Glutamatergic neuron (in vitro differentiated cells): Measurements from ENCODE around the gene HSD11B1L. TPM values are rescaled to one million over a fixed set of nuclear protein-coding genes. Genes with fewer than 3 reads are reported as not detected.
A peak's percentile ranks its signal among the peaks of the same experiment; 100 is the strongest.

ENCODE experiments used
- DNase-seq: peaks from one replicate; pipeline ENCODE4 v3.0.0; 2022
- H3K27ac Mint-ChIP-seq: one replicate; pipeline ENCODE4 v1.8.0; 2020; ENCODE audit warnings: mild to moderate bottlenecking, mixed read lengths, inconsistent platforms; ENCODE audit not compliant: unreplicated experiment
- H3K27me3 Mint-ChIP-seq: one replicate; pipeline ENCODE4 v1.8.0; 2020; ENCODE audit warnings: mild to moderate bottlenecking, moderate library complexity, mixed read lengths, inconsistent platforms; ENCODE audit not compliant: unreplicated experiment
- H3K36me3 Mint-ChIP-seq: one replicate; pipeline ENCODE4 v1.8.0; 2020; ENCODE audit warnings: mild to moderate bottlenecking, mixed read lengths, inconsistent platforms; ENCODE audit not compliant: unreplicated experiment
- H3K4me1 Mint-ChIP-seq: one replicate; pipeline ENCODE4 v1.8.0; 2020; ENCODE audit warnings: mild to moderate bottlenecking, low read depth, mixed read lengths, inconsistent platforms; ENCODE audit not compliant: unreplicated experiment
- H3K4me3 Mint-ChIP-seq: one replicate; pipeline ENCODE4 v1.8.0; 2020; ENCODE audit warnings: mild to moderate bottlenecking, mixed read lengths, inconsistent platforms; ENCODE audit not compliant: unreplicated experiment
- H3K9me3 Mint-ChIP-seq: one replicate; pipeline ENCODE4 v1.8.0; 2020; ENCODE audit warnings: mild to moderate bottlenecking, moderate library complexity, mixed read lengths, inconsistent platforms; ENCODE audit not compliant: unreplicated experiment
- CTCF ChIP-seq: fragments of 200-600 bp; sonication (generic); IDR thresholded peaks from one replicate; pipeline ENCODE4 v1.5.0; 2021; ENCODE audit not compliant: partially characterized antibody, unreplicated experiment
- total RNA-seq: library from RNA; stranded (reverse); fragmentation: NEBNext Ultra II Directional; extraction: Animal tissue kit (Norgen Biotek cat#: 25700); gene quantifications from one replicate; pipeline ENCODE4 v1.2.1, GENCODE V29; 2021; ENCODE audit not compliant: unreplicated experiment

Gene HSD11B1L
- total RNA-seq, 1 donor from 2014 or later = 64.4 TPM

GRCh38 chr19:5717215-5717935 is 36.5 kb downstream of the HSD11B1L start:
- Mint-ChIP-seq H3K4me1 (peaks cover 17% of the 10 kb centered on the region), H3K9me3 (peaks cover 16% of the 10 kb centered on the region), H3K27me3 (peaks cover 6% of the 10 kb centered on the region), H3K27ac (peak overlapping the region; percentile 72), H3K4me3 (peak overlapping the region; percentile 71), H3K36me3 (no peaks in the 10 kb centered on the region)
- TF ChIP-seq CTCF = no peak
- DNase-seq = no peak

- H3K36me3 Mint-ChIP-seq = no peaks in the 10 kb centered on the region
- peaks cover 6% of the 10 kb centered on the region for H3K27me3 Mint-ChIP-seq
- H3K9me3 Mint-ChIP-seq = peaks cover 16% of the 10 kb centered on the region
- TF ChIP-seq CTCF = no peak
- DNase-seq = no peak
- peaks cover 17% of the 10 kb centered on the region for H3K4me1 Mint-ChIP-seq
- peak overlapping the region; percentile 87 for H3K4me3 Mint-ChIP-seq
- peak overlapping the region; percentile 87 for H3K27ac Mint-ChIP-seq
These were observed 37.3 kb downstream of the HSD11B1L start for GRCh38 chr19:5718037-5718578.

- H3K27me3 Mint-ChIP-seq = peaks cover 6% of the 10 kb centered on the region
- TF ChIP-seq CTCF = no peak
- no peak for DNase-seq
- H3K4me3 Mint-ChIP-seq = peak overlapping the region; percentile 87
- peaks cover 12% of the 10 kb centered on the region for H3K9me3 Mint-ChIP-seq
- H3K36me3 Mint-ChIP-seq = no peaks in the 10 kb centered on the region
- peak overlapping the region; percentile 87 for H3K27ac Mint-ChIP-seq
- peaks cover 17% of the 10 kb centered on the region for H3K4me1 Mint-ChIP-seq
These were observed 37.9 kb downstream of the HSD11B1L start for GRCh38 chr19:5718579-5719273.

- peaks cover 13% of the 10 kb centered on the region for H3K4me1 Mint-ChIP-seq
- no peak for TF ChIP-seq CTCF
- peaks cover 6% of the 10 kb centered on the region for H3K27me3 Mint-ChIP-seq
- peaks cover 9% of the 10 kb centered on the region for H3K9me3 Mint-ChIP-seq
- H3K36me3 Mint-ChIP-seq = no peaks in the 10 kb centered on the region
- H3K4me3 Mint-ChIP-seq = peak overlapping the region; percentile 87
- peak overlapping the region; percentile 87 for H3K27ac Mint-ChIP-seq
- no peak for DNase-seq
These were observed 38.6 kb downstream of the HSD11B1L start for GRCh38 chr19:5719274-5719960.
